ENCODE results near the gene SORCS2.

- TF ChIP-seq CTCF (optimal IDR thresholded peaks at IDR 0.05 in 1 of 3, IDR thresholded peaks at IDR 0.05 in 1 of 3, conservative IDR thresholded peaks at IDR 0.05 in 1 of 3; ENCODE audit: extremely low read depth in 1 of 3, insufficient read depth in 2 of 3, low read length in 3 of 3) (no peak), EZH2 (IDR thresholded peaks at IDR 0.05; ENCODE audit: low read length) (no peak)
These were observed 7.6 kb downstream of the SORCS2 start for GRCh38 chr4:7199771-7200441.

All from keratinocyte (primary cell).